ENCODE measurements around the gene SHROOM1. TPM values are rescaled to one million over a fixed set of nuclear protein-coding genes. Genes with fewer than 3 reads are reported as not detected.

SHROOM1 gene
- total RNA-seq, 1 donor from 2014 or later = 3.6 TPM

- intact Hi-C loops (cut with DNase I) = no loop called here
- peak; percentile 18 for ATAC-seq (ENCODE audit: poor library complexity)
- DNase-seq = no peak
Measured at GRCh38 chr5:132774896-132775295, 55.6 kb downstream of the SHROOM1 start.

- ATAC-seq (ENCODE audit: poor library complexity) (no peak), DNase-seq (no peak)
- intact Hi-C loops (cut with DNase I) = no loop called here
Measured at GRCh38 chr5:132774406-132774805, 56.0 kb downstream of the SHROOM1 start.

GRCh38 chr5:132773601-132774355 is 56.7 kb downstream of the SHROOM1 start:
- ATAC-seq (ENCODE audit: poor library complexity) (no peak), DNase-seq (no peak)
- intact Hi-C loops (cut with DNase I) = no loop called here

DNA sequence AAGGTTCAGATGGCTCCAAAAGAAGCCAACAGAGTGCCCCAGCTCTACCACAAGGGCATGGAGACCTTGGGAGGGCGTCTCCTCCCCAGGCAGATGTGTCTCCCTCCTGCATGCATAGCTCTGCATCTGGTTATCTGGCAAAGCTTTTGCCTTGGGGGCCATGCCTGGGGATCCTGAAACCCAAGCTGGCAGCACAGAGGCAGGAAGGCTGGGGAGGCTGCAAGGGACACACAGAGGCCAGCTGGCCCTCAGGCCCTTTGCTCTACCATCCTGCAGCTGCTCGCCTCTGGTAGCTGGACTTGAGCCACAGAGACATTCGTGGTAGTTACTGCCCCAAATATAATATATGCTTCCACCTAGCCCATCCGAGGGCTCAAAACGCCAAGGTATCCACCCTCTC is 57.3 kb downstream of the SHROOM1 start:
- DNase-seq (no peak), ATAC-seq (ENCODE audit: poor library complexity) (no peak)
- intact Hi-C loops (cut with DNase I) = no loop called here

- ATAC-seq (ENCODE audit: poor library complexity) (peak; percentile 34), DNase-seq (no peak)
- intact Hi-C loops (cut with DNase I) = no loop called here
Measured at GRCh38 chr5:132772291-132773070, 58.0 kb downstream of the SHROOM1 start.

Other genes starting within 250 kb of the SHROOM1 start
- gene IL13, start 172.5 kb downstream of the SHROOM1 start, total RNA-seq = not detected
- not detected for gene IL4, start 156.7 kb downstream of the SHROOM1 start, total RNA-seq
- gene KIF3A, start 93.1 kb downstream of the SHROOM1 start, total RNA-seq = 9.1 TPM
- 0.08 TPM for gene CCNI2, start 83.2 kb downstream of the SHROOM1 start, total RNA-seq
- gene SEPTIN8, start 53.4 kb downstream of the SHROOM1 start, total RNA-seq = 26.3 TPM
- 0.13 TPM for gene SOWAHA, start 17.3 kb downstream of the SHROOM1 start, total RNA-seq
- 0.16 TPM for gene GDF9, start 35.8 kb upstream of the SHROOM1 start, total RNA-seq
- gene UQCRQ, start 36.0 kb upstream of the SHROOM1 start, total RNA-seq = 1,987 TPM
- 1.0 TPM for gene LEAP2, start 43.0 kb upstream of the SHROOM1 start, total RNA-seq
- 26.8 TPM for gene AFF4, start 133.0 kb upstream of the SHROOM1 start, total RNA-seq
- gene ZCCHC10, start 195.9 kb upstream of the SHROOM1 start, total RNA-seq = 14.7 TPM
- 68.8 TPM for gene HSPA4, start 221.4 kb upstream of the SHROOM1 start, total RNA-seq

All from Right ventricle myocardium superior (tissue), 1 donor.